Calu3 (cell line): ENCODE results near the gene CHRNA5. TPM values are rescaled to one million over a fixed set of nuclear protein-coding genes. Genes with fewer than 3 reads are reported as not detected.

Experiments
- BruUV-seq: library from RNA; stranded (reverse); fragments of 400-500 nt; replicated peaks from 2 replicates; lab custom pipeline; 2021; lab: Mats Ljungman, UMichigan
- CTCF ChIA-PET: fragments of 300-600 bp; sonication (Branson Sonifier 250); formaldehyde crosslinking; loops from one replicate; lab custom pipeline; 2022; ENCODE audit warnings: antibody characterized with exemption; lab: Charles Lee
- DNase-seq: peaks from one replicate; pipeline ENCODE4 v3.0.0; 2022
- H3K27ac Mint-ChIP-seq: one replicate; pipeline ENCODE4 v1.8.0; 2022; ENCODE audit warnings: mixed read lengths; ENCODE audit not compliant: unreplicated experiment
- H3K27me3 Mint-ChIP-seq: one replicate; pipeline ENCODE4 v1.8.0; 2022; ENCODE audit warnings: mixed read lengths; ENCODE audit not compliant: unreplicated experiment
- H3K36me3 Mint-ChIP-seq: one replicate; pipeline ENCODE4 v1.8.0; 2022; ENCODE audit warnings: mild to moderate bottlenecking, moderate library complexity, mixed read lengths; ENCODE audit not compliant: insufficient read depth, unreplicated experiment
- H3K4me1 Mint-ChIP-seq: one replicate; pipeline ENCODE4 v1.8.0; 2022; ENCODE audit warnings: mild to moderate bottlenecking, low read depth, mixed read lengths; ENCODE audit not compliant: unreplicated experiment
- H3K4me3 Mint-ChIP-seq: one replicate; pipeline ENCODE4 v1.8.0; 2022; ENCODE audit warnings: mild to moderate bottlenecking, low read depth, moderate library complexity, mixed read lengths; ENCODE audit not compliant: unreplicated experiment
- H3K9me3 Mint-ChIP-seq: one replicate; pipeline ENCODE4 v1.8.0; 2022; ENCODE audit warnings: low read depth, mixed read lengths; ENCODE audit not compliant: unreplicated experiment
- intact Hi-C: fragments of 100-400 bp; cut with micrococcal nuclease; formaldehyde crosslinking; loops from one replicate; pipeline ENCODE4 v1.10.0; 2022; ENCODE audit not compliant: unreplicated experiment
- total RNA-seq: library from RNA; stranded (reverse); gene quantifications from 2 replicates; pipeline ENCODE4 v1.2.3, GENCODE V29; 2022
- TF ChIP-seq, protein P1 (sequence below): fragments of 200-600 bp; IDR thresholded peaks from one replicate; pipeline ENCODE4 v1.8.0; 2022; ENCODE audit warnings: antibody characterized with exemption; ENCODE audit not compliant: unreplicated experiment

Gene CHRNA5
- total RNA-seq, 1 experiment from 2014 or later, result 47.0 TPM

- DNase-seq, result no peak
- no peak overlapping the region for H3K27ac Mint-ChIP-seq
- H3K9me3 Mint-ChIP-seq, result peaks cover 2% of the 10 kb centered on the region
- no peak overlapping the region for H3K4me3 Mint-ChIP-seq
- CTCF ChIA-PET, result interaction anchor here (0.6 to 1.4 kb wide), 4 partner anchors 72 to 134 kb away, joined by 5 to 7 read pairs (median 6); no protein-coding TSS in a partner anchor
- intact Hi-C loops, result loop anchor here (1.0 kb wide), 1 partner anchor 71 kb away; no protein-coding TSS in a partner anchor
- TF ChIP-seq, protein P1, sequence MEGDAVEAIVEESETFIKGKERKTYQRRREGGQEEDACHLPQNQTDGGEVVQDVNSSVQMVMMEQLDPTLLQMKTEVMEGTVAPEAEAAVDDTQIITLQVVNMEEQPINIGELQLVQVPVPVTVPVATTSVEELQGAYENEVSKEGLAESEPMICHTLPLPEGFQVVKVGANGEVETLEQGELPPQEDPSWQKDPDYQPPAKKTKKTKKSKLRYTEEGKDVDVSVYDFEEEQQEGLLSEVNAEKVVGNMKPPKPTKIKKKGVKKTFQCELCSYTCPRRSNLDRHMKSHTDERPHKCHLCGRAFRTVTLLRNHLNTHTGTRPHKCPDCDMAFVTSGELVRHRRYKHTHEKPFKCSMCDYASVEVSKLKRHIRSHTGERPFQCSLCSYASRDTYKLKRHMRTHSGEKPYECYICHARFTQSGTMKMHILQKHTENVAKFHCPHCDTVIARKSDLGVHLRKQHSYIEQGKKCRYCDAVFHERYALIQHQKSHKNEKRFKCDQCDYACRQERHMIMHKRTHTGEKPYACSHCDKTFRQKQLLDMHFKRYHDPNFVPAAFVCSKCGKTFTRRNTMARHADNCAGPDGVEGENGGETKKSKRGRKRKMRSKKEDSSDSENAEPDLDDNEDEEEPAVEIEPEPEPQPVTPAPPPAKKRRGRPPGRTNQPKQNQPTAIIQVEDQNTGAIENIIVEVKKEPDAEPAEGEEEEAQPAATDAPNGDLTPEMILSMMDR, result no peak
- peaks cover 59% of the 10 kb centered on the region for H3K27me3 Mint-ChIP-seq
- peaks cover 11% of the 10 kb centered on the region for H3K36me3 Mint-ChIP-seq
- no peaks in the 10 kb centered on the region for H3K4me1 Mint-ChIP-seq
- BruUV-seq, result no TSS peak
Measured at GRCh38 chr15:78637776-78638435, 72.6 kb downstream of the CHRNA5 start.

DNA sequence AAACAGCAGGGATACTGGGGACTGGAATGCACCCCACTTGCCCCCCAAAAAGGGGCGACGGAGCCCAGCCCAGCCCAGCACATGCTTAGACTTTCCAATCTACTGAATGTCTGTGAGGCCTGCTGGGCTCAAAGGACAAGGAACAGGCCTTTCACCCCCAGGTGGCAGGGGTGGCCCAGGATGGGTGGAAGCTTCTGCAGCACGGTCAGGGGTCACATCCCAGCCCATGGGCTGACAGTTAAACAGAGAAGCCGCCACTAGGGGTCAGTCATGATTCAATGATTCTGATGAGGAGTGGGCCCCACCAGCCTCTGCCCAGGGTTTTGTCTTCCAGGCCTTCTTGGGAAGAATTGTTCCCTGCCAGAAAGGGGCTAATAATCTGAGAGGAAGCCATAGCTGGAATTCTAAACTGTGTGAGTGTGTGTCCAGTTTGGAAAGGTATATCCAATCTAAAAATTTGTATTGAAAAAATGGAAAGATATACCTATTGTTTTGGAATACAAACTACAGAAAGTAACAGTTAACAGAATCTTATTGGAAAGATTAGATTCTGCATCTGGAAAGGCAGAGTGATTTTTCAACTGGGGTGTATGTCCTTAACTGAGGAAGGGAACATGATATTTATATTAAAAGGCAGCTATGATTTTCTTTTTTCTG, 73.5 kb downstream of the CHRNA5 start:
- CTCF ChIA-PET, result interaction anchor here (0.6 to 1.6 kb wide), 6 partner anchors 71 to 135 kb away, joined by 3 to 7 read pairs (median 5); no protein-coding TSS in a partner anchor
- no peak overlapping the region for H3K27ac Mint-ChIP-seq
- H3K36me3 Mint-ChIP-seq, result peaks cover 11% of the 10 kb centered on the region
- H3K9me3 Mint-ChIP-seq, result no peaks in the 10 kb centered on the region
- intact Hi-C loops, result loop anchor here (1.0 kb wide), 1 partner anchor 71 kb away; no protein-coding TSS in a partner anchor
- H3K4me1 Mint-ChIP-seq, result no peaks in the 10 kb centered on the region
- DNase-seq, result peak; percentile 81
- TF ChIP-seq, protein P1, result peak; percentile 80
- no TSS peak for BruUV-seq
- H3K27me3 Mint-ChIP-seq, result peaks cover 50% of the 10 kb centered on the region
- no peak overlapping the region for H3K4me3 Mint-ChIP-seq

GRCh38 chr15:78640527-78641101, 75.3 kb downstream of the CHRNA5 start:
- Mint-ChIP-seq H3K9me3 (no peaks in the 10 kb centered on the region), H3K27ac (no peak overlapping the region), H3K4me3 (peak overlapping the region; percentile 69), H3K36me3 (peaks cover 11% of the 10 kb centered on the region), H3K4me1 (no peaks in the 10 kb centered on the region), H3K27me3 (peaks cover 43% of the 10 kb centered on the region)
- CTCF ChIA-PET, result interaction anchor here (0.7 to 1.6 kb wide), 2 partner anchors 100 to 110 kb away, joined by 3 to 5 read pairs; no protein-coding TSS in a partner anchor
- DNase-seq, result no peak
- TF ChIP-seq, protein P1, result no peak
- BruUV-seq, result no TSS peak
- intact Hi-C loops, result no loop called here

- Mint-ChIP-seq H3K27me3 (peaks cover 43% of the 10 kb centered on the region), H3K9me3 (no peaks in the 10 kb centered on the region), H3K36me3 (peaks cover 11% of the 10 kb centered on the region), H3K27ac (no peak within 1 kb of the TSS), H3K4me3 (peak within 1 kb of the TSS; percentile 69), H3K4me1 (no peaks in the 10 kb centered on the region)
- peak; percentile 44 for DNase-seq
- TF ChIP-seq, protein P1, result no peak
- BruUV-seq, result no TSS peak
- CTCF ChIA-PET, result no interaction called here
- intact Hi-C loops, result no loop called here
Measured at GRCh38 chr15:78641102-78641748, 75.9 kb downstream of the CHRNA5 start, which contains the start of gene CHRNB4. CHRNB4 (minus strand) TSS chr15:78641210; CDS start chr15:78641133, 77 bp downstream.
